CD14-positive monocyte (primary cell): ENCODE measurements around the gene SS18L1. TPM values are rescaled to one million over a fixed set of nuclear protein-coding genes. Genes with fewer than 3 reads are reported as not detected.

ENCODE experiments used
- DNase-seq, 3 donors: peaks; one replicate each; pipeline ENCODE4 v3.0.0-alpha.2; 2011 to 2022
- H2AFZ ChIP-seq: 2 replicates; pipeline ENCODE4 v1.6.0; 2012; ENCODE audit warnings: mild to moderate bottlenecking, low read depth, low read length, inconsistent platforms; ENCODE audit not compliant: insufficient read depth, poor library complexity, severe bottlenecking
- H3K27ac ChIP-seq, 2 donors: 1 replicate in 1 of 2; 2 replicates in 1 of 2; pipeline ENCODE4 v1.5.1; 2012 to 2013; ENCODE audit warnings: low read length in 2 of 2, control low read depth in 1 of 2, inconsistent platforms in 1 of 2, low read depth in 1 of 2, mild to moderate bottlenecking in 1 of 2
- H3K27me3 ChIP-seq, 2 donors: one replicate each; pipeline versions ENCODE4 v1.6.0 to v1.6.1; 2011 to 2013; ENCODE audit warnings: low read length in 2 of 2; ENCODE audit not compliant: control insufficient read depth in 2 of 2, insufficient read depth in 2 of 2
- H3K36me3 ChIP-seq, 2 donors: replicated peaks in 1 of 2; 1 replicate in 1 of 2; 2 replicates in 1 of 2; pipeline versions ENCODE4 v1.5.1 to v1.6.1; 2012 to 2013; ENCODE audit warnings: low read length in 2 of 2, control low read depth in 1 of 2, inconsistent platforms in 1 of 2, mild to moderate bottlenecking in 1 of 2; ENCODE audit not compliant: insufficient read depth in 2 of 2, control insufficient read depth in 1 of 2
- H3K4me1 ChIP-seq, 2 donors: 1 replicate in 1 of 2; 2 replicates in 1 of 2; pipeline versions ENCODE4 v1.5.1 to v1.6.1; 2012 to 2013; ENCODE audit warnings: low read length in 2 of 2, control low read depth in 1 of 2, inconsistent platforms in 1 of 2, mild to moderate bottlenecking in 1 of 2, moderate library complexity in 1 of 2; ENCODE audit not compliant: insufficient read depth in 2 of 2, control insufficient read depth in 1 of 2
- H3K4me2 ChIP-seq: replicated peaks from 2 replicates; pipeline ENCODE3; 2012; ENCODE audit warnings: low read length, moderate library complexity, mild to moderate bottlenecking; ENCODE audit not compliant: poor library complexity, severe bottlenecking; ENCODE audit errors: extremely low read depth
- H3K4me3 ChIP-seq, 3 experiments: fragments of 200-600 bp in 1 of 3; sonication (generic) in 1 of 3; replicated peaks in 1 of 3; 1 replicate in 2 of 3; 2 replicates in 1 of 3; pipeline ENCODE4 v1.5.1; 2011 to 2013; ENCODE audit warnings: low read length in 3 of 3, mild to moderate bottlenecking in 3 of 3, control low read depth in 2 of 3, low read depth in 2 of 3, inconsistent platforms in 1 of 3, moderate library complexity in 1 of 3
- H3K79me2 ChIP-seq: 2 replicates; pipeline ENCODE4 v1.6.0; 2012; ENCODE audit warnings: mild to moderate bottlenecking, control low read depth, inconsistent platforms, low read length, moderate library complexity; ENCODE audit not compliant: insufficient read depth
- H3K9ac ChIP-seq: 2 replicates; pipeline ENCODE4 v1.6.0; 2017; ENCODE audit warnings: low read length, mild to moderate bottlenecking; ENCODE audit not compliant: insufficient read depth, poor library complexity, severe bottlenecking
- H3K9me3 ChIP-seq, 2 donors: replicated peaks in 1 of 2; 1 replicate in 1 of 2; 2 replicates in 1 of 2; pipeline versions ENCODE4 v1.5.1 to v1.6.1; 2012 to 2013; ENCODE audit warnings: low read length in 2 of 2, control low read depth in 1 of 2; ENCODE audit not compliant: control insufficient read depth in 1 of 2, insufficient read depth in 1 of 2
- H4K20me1 ChIP-seq: 2 replicates; pipeline ENCODE4 v1.6.0; 2012; ENCODE audit warnings: mild to moderate bottlenecking, low read length, control low read depth, moderate library complexity; ENCODE audit not compliant: insufficient read depth
- H3K27ac Mint-ChIP-seq, 7 donors: one replicate each; pipeline ENCODE4 v1.8.0; 2020; ENCODE audit warnings: mild to moderate bottlenecking in 7 of 7, mixed read lengths in 7 of 7, moderate library complexity in 6 of 7, inconsistent platforms in 2 of 7
- H3K27me3 Mint-ChIP-seq, 3 donors: one replicate each; pipeline ENCODE4 v1.8.0; 2021 to 2022; ENCODE audit warnings: low read depth in 3 of 3, mild to moderate bottlenecking in 3 of 3, mixed read lengths in 3 of 3, moderate library complexity in 3 of 3, inconsistent platforms in 1 of 3
- H3K36me3 Mint-ChIP-seq, 2 donors: one replicate each; pipeline ENCODE4 v1.8.0; 2020; ENCODE audit warnings: mixed read lengths in 2 of 2, inconsistent platforms in 1 of 2, mild to moderate bottlenecking in 1 of 2
- H3K4me1 Mint-ChIP-seq: one replicate; pipeline ENCODE4 v1.8.0; 2020; ENCODE audit warnings: mild to moderate bottlenecking, mixed read lengths
- H3K4me3 Mint-ChIP-seq, 2 donors: one replicate each; pipeline ENCODE4 v1.8.0; 2020; ENCODE audit warnings: mild to moderate bottlenecking in 2 of 2, mixed read lengths in 2 of 2, moderate library complexity in 1 of 2
- H3K9me3 Mint-ChIP-seq, 7 donors: one replicate each; pipeline ENCODE4 v1.8.0; 2020 to 2022; ENCODE audit warnings: mixed read lengths in 7 of 7, mild to moderate bottlenecking in 6 of 7, moderate library complexity in 6 of 7, inconsistent platforms in 2 of 7
- WGBS: methylation state at CpG from one replicate; pipeline ENCODE4 v1.1.5; 2013; ENCODE audit warnings: missing lambda C conversion rate; ENCODE audit not compliant: insufficient coverage; 5-methylcytosine and 5-hydroxymethylcytosine counted together
- intact Hi-C, 2 donors: fragments of 100-400 bp; cut with micrococcal nuclease; formaldehyde crosslinking; loops; one replicate each; pipeline versions ENCODE4 v1.15.0 to v1.15.1; 2023
- polyA plus RNA-seq, 3 donors: library from polyadenylated mRNA; depleted of rRNA in 1 of 3; unstranded in 2 of 3; stranded (reverse) in 1 of 3; fragments of 300-500 nt in 2 of 3; fragments of >200 nt in 1 of 3; fragmentation: Illumina TruSeq in 2 of 3; gene quantifications; 1 replicate in 2 of 3; 2 replicates in 1 of 3; pipeline ENCODE4 v1.2.3, GENCODE V29; 2012 to 2021
- TF ChIP-seq, protein P1 (sequence below): fragments of 200-600 bp; IDR thresholded peaks from one replicate; pipeline ENCODE4 v1.8.0; 2022; ENCODE audit warnings: antibody characterized with exemption, mild to moderate bottlenecking

The SS18L1 gene
- polyA plus RNA-seq, 3 donors, result 0.75 to 16.5 (median 1.1) TPM

DNA sequence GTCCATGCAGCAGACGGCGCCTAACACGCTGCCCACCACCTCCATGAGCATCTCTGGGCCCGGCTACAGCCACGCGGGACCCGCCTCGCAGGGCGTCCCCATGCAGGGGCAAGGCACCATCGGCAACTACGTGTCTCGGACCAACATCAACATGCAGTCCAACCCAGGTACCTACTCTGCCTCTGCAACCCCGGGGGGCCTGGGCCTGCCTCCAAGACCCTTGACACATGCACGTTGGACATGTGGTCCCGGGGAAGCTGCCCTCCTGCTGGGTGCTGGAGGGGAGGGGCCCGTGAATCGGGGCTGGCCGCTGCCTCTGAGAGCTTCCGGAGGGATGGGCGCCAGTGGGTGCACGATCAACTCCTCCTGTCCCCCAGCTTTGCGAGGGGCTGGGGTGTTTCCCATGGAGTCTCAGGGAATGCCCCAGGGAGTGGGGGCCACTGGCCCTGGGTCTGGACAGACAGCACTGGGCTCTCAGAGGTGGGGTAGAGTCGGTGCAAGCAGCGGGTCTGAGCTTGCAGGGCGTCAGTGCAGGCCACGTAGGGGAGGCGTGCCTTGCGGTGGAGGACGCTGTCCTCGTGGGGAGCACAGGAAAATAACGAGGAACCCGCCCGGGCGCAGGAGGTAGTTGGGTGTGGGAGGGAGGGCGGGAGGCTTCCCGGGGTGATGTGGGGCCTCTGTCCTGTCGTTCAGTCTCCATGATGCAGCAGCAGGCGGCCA is 19.4 kb downstream of the SS18L1 start:
- TF ChIP-seq, protein P1, sequence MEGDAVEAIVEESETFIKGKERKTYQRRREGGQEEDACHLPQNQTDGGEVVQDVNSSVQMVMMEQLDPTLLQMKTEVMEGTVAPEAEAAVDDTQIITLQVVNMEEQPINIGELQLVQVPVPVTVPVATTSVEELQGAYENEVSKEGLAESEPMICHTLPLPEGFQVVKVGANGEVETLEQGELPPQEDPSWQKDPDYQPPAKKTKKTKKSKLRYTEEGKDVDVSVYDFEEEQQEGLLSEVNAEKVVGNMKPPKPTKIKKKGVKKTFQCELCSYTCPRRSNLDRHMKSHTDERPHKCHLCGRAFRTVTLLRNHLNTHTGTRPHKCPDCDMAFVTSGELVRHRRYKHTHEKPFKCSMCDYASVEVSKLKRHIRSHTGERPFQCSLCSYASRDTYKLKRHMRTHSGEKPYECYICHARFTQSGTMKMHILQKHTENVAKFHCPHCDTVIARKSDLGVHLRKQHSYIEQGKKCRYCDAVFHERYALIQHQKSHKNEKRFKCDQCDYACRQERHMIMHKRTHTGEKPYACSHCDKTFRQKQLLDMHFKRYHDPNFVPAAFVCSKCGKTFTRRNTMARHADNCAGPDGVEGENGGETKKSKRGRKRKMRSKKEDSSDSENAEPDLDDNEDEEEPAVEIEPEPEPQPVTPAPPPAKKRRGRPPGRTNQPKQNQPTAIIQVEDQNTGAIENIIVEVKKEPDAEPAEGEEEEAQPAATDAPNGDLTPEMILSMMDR, result no peak
- WGBS, result 96% methylated on average over 29 of the region's 38 CpGs
- no peaks in the 10 kb centered on the region for H3K9me3 ChIP-seq

DNA sequence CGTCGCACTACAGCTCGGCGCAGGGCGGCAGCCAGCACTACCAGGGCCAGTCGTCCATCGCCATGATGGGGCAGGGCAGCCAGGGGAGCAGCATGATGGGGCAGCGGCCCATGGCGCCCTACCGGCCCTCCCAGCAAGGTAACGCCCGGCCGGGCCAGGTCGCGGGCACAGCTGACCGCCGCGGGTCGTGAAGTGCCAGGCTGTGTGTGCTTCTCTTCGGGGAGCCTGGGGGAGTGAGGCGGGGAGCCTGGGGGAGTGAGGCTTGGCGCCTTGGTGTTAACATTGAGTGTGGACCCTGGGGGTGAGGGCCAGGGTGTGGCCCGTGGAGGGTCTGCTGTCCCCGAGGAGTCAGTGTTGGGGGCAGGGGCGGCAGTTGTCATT is 19.9 kb downstream of the SS18L1 start:
- Mint-ChIP-seq H3K4me3 (no peak overlapping the region), H3K36me3 (peaks cover 57 to 88% of the 10 kb centered on the region in 2 donors), H3K27me3 (peaks cover 0 to 2% (median 0%) of the 10 kb centered on the region in 3 donors), H3K4me1 (no peaks in the 10 kb centered on the region), H3K27ac (no peak overlapping the region), H3K9me3 (no peaks in the 10 kb centered on the region)
- WGBS, result 97% methylated on average over 19 of the region's 25 CpGs
- TF ChIP-seq, protein P1, result no peak
- intact Hi-C loops, result no loop called here
- no peaks in the 10 kb centered on the region for H3K9me3 ChIP-seq
- no peak overlapping the region for H3K9ac ChIP-seq
- H4K20me1 ChIP-seq, result peaks cover 2% of the 10 kb centered on the region
- no peak for DNase-seq
- no peaks in the 10 kb centered on the region for H3K4me1 ChIP-seq
- peaks cover under 1% of the 10 kb centered on the region for H3K79me2 ChIP-seq
- H3K4me3 ChIP-seq, result no peak overlapping the region
- H2AFZ ChIP-seq, result no peak overlapping the region
- peaks cover 59 to 88% of the 10 kb centered on the region in 2 donors for H3K36me3 ChIP-seq
- no peak overlapping the region for H3K27ac ChIP-seq
- no peaks in the 10 kb centered on the region for H3K27me3 ChIP-seq
- H3K4me2 ChIP-seq, result no peak overlapping the region

More for the DNA sequence above, 19.4 kb downstream of the SS18L1 start:
- no peaks in the 10 kb centered on the region for H3K4me1 Mint-ChIP-seq
- H3K79me2 ChIP-seq, result peaks cover 6% of the 10 kb centered on the region
- no peaks in the 10 kb centered on the region for H3K9me3 Mint-ChIP-seq
- no peak overlapping the region for H3K4me3 Mint-ChIP-seq
- H3K4me2 ChIP-seq, result no peak overlapping the region
- peaks cover 0 to 2% (median 0%) of the 10 kb centered on the region in 3 donors for H3K27me3 Mint-ChIP-seq
- peaks cover 53 to 87% of the 10 kb centered on the region in 2 donors for H3K36me3 Mint-ChIP-seq
- no peaks in the 10 kb centered on the region for H3K4me1 ChIP-seq
- no peak overlapping the region for H3K4me3 ChIP-seq
- no peak for DNase-seq
- no peak overlapping the region for H3K27ac Mint-ChIP-seq
- H3K36me3 ChIP-seq, result peaks cover 55 to 88% of the 10 kb centered on the region in 2 donors
- H4K20me1 ChIP-seq, result peaks cover 5% of the 10 kb centered on the region
- no peaks in the 10 kb centered on the region for H3K27me3 ChIP-seq
- H2AFZ ChIP-seq, result no peak overlapping the region
- no peak overlapping the region for H3K27ac ChIP-seq
- H3K9ac ChIP-seq, result no peak overlapping the region
- intact Hi-C loops, result no loop called here
